Brain microvascular endothelial cell (primary cell): Measurements from ENCODE around the gene BRF1.

Experiments
- DNase-seq: peaks from one replicate; pipeline ENCODE4 v3.0.0-alpha.2; 2020
- H3K27ac ChIP-seq: fragments of 250-450 bp; sonication (Bioruptor Pico); 2 replicates; pipeline ENCODE4 v1.5.1; 2020; ENCODE audit warnings: mild to moderate bottlenecking, moderate library complexity
- H3K27me3 ChIP-seq: fragments of 250-450 bp; sonication (Bioruptor Pico); replicated peaks from 2 replicates; pipeline ENCODE4 v1.5.1; 2020; ENCODE audit warnings: mild to moderate bottlenecking
- H3K36me3 ChIP-seq: fragments of 250-450 bp; sonication (Bioruptor Pico); replicated peaks from 2 replicates; pipeline ENCODE4 v1.5.1; 2020; ENCODE audit warnings: mild to moderate bottlenecking
- H3K4me3 ChIP-seq: 2 replicates; pipeline ENCODE4 v1.5.1; 2011; ENCODE audit warnings: low read depth, mild to moderate bottlenecking, control low read depth, low read length, moderate library complexity
- in situ Hi-C: cut with HindIII; loops from 2 replicates; pipeline ENCODE4 v1.10.0; 2017; ENCODE audit warnings: low sequenced_read_pairs, low pct_ligation_motif_present
- TF ChIP-seq, protein P1 (sequence below): IDR thresholded peaks from 2 replicates; pipeline ENCODE4 v1.5.1; 2011; ENCODE audit warnings: low read depth, mild to moderate bottlenecking, moderate library complexity, low read length, control low read depth, inconsistent platforms; ENCODE audit errors: missing control alignments

BRF1 gene

DNA sequence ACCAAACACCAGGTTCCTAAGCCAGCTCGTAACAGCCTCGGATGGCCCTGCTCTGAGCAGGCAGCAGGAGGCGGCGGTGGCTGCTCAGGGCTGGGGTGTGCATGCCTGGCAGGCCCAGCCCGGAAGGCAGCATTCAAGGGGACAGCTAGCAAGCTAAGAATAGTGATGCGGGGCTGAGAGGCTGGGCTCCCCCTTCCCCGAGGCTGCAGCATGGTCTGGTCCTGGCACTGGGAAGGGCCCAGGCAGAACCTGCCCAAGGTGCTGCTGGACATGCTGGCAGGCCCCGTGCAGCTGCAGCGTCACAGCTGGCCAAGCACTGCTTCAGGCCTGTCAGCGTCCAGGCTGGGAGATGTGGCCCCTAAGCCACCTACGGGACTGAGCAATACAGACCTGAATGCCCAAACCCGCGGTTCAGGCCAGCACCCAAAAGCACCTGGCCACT is 93.3 kb downstream of the BRF1 start:
- in situ Hi-C loops, result no loop called here
- no peak overlapping the region for H3K27ac ChIP-seq
- TF ChIP-seq, protein P1, sequence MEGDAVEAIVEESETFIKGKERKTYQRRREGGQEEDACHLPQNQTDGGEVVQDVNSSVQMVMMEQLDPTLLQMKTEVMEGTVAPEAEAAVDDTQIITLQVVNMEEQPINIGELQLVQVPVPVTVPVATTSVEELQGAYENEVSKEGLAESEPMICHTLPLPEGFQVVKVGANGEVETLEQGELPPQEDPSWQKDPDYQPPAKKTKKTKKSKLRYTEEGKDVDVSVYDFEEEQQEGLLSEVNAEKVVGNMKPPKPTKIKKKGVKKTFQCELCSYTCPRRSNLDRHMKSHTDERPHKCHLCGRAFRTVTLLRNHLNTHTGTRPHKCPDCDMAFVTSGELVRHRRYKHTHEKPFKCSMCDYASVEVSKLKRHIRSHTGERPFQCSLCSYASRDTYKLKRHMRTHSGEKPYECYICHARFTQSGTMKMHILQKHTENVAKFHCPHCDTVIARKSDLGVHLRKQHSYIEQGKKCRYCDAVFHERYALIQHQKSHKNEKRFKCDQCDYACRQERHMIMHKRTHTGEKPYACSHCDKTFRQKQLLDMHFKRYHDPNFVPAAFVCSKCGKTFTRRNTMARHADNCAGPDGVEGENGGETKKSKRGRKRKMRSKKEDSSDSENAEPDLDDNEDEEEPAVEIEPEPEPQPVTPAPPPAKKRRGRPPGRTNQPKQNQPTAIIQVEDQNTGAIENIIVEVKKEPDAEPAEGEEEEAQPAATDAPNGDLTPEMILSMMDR, result no peak

DNA sequence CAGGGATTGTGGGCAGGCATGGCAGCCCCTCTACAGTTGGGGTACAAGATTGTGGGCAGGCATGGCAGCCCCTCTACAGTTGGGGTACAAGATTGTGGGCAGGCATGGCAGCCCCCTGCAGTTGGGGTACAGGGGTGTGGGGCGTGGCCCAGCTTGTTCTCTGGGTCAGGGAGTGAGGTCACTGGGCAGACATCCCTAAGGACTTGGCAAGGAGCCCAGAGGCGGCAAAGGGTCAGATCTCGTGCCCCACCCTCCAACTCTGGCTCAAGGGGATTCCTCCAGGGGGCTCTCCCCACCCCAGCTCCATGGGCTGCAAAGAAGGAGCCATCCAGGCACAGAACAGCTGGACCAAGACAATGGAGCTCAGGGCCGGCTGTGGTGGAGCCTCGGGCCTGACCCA is 93.9 kb downstream of the BRF1 start:
- in situ Hi-C loops, result no loop called here
- no peak overlapping the region for H3K4me3 ChIP-seq
- no peak for DNase-seq
- TF ChIP-seq, protein P1, result no peak
- H3K36me3 ChIP-seq, result peaks cover 4% of the 10 kb centered on the region
- H3K27me3 ChIP-seq, result no peaks in the 10 kb centered on the region
- H3K27ac ChIP-seq, result no peak overlapping the region

More for the DNA sequence above, 93.3 kb downstream of the BRF1 start:
- Histone ChIP-seq H3K27me3 (no peaks in the 10 kb centered on the region), H3K36me3 (peaks cover 4% of the 10 kb centered on the region), H3K4me3 (no peak overlapping the region)
- no peak for DNase-seq

DNA sequence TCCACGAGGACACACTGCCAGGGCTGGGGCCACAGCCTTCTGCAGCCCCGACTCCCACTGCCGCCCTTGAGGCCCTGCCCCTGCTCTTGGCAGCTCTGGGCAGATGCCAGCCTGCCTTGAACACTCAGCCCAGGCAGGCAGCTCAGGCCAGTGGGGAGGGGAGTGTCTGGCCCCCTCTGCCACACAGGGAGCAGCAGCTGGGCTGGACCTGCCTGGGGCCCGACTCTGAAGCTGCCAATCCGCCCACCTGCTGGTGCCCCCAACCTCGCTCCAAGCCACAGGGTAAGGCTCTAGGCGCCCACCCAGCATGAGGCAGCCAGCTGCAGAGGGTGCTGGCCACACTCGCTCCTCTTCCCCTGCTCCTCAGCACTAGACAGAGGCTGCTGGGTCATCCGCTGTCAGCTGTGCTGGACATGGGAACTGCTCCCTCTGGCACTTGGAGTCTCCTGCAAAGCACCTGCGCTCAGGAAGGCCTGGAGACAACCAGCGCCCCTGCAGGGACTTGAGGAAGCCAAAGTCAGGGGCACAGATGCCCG is 95.1 kb downstream of the BRF1 start:
- no peak for DNase-seq
- in situ Hi-C loops, result no loop called here
- H3K27me3 ChIP-seq, result no peaks in the 10 kb centered on the region
- H3K4me3 ChIP-seq, result no peak overlapping the region
- TF ChIP-seq, protein P1, result no peak
- peaks cover 4% of the 10 kb centered on the region for H3K36me3 ChIP-seq
- no peak overlapping the region for H3K27ac ChIP-seq

GRCh38 chr14:105204931-105205672 is 95.7 kb downstream of the BRF1 start:
- no peak overlapping the region for H3K27ac ChIP-seq

DNA sequence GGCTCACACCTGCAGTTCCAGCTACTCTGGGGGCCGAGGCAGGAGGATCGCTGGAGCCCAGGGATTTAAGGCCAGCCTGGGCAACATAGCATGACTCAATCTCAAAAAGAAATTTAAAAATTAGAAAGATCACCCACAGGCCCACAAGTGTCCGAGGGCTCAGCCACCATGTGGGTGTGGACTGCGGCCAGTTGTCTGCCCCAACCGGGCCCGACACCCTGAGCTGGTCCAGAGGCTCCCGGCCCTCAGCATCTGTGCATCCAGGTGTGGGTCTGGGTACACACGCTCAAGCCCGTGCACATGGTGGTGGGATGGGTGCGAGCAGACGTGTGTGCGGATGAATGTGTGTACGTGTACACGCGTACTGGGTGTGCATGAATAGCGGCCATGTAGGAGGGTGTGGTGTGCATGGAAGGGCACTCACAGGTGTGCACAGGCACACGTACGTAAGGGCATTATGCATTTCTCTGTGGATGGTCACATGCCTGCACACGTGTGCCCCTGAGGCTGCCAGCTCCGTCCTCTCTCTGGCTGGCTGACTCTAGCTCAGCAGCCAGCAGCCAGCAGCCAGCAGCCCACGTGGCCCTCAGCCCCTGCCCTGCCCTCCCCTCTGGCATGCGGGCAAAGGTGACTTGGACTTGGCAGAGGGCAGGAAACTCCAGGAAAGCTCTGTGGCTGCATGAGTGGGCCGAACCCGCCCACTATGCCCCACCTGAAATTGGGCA is 96.4 kb downstream of the BRF1 start:
- in situ Hi-C loops, result no loop called here
- H3K36me3 ChIP-seq, result peaks cover 2% of the 10 kb centered on the region
- TF ChIP-seq, protein P1, result no peak
- no peak overlapping the region for H3K4me3 ChIP-seq
- no peaks in the 10 kb centered on the region for H3K27me3 ChIP-seq
- H3K27ac ChIP-seq, result no peak overlapping the region
- DNase-seq, result no peak

More at GRCh38 chr14:105204931-105205672, 95.7 kb downstream of the BRF1 start:
- Histone ChIP-seq H3K27me3 (no peaks in the 10 kb centered on the region), H3K36me3 (peaks cover 4% of the 10 kb centered on the region), H3K4me3 (no peak overlapping the region)
- no peak for DNase-seq
- in situ Hi-C loops, result no loop called here
- TF ChIP-seq, protein P1, result no peak
